Stimulated activated CD8-positive, alpha-beta memory T cell treated with anti-CD3 and anti-CD28 coated beads, Interleukin-15, amount 100 ng/mL, for 4 hours (primary cell): ENCODE measurements around the gene LDLRAD2.
"Not testable (repeated sequence)": the region's sequence is repeated elsewhere in the genome, so short reads cannot be mapped to it uniquely, and the experiment has no call there.

Experiments
- DNase-seq, 2 donors: peaks; one replicate each; pipeline ENCODE4 v3.0.0-alpha.2; 2020; ENCODE audit warnings: low read depth in 2 of 2

LDLRAD2 gene, protein sequence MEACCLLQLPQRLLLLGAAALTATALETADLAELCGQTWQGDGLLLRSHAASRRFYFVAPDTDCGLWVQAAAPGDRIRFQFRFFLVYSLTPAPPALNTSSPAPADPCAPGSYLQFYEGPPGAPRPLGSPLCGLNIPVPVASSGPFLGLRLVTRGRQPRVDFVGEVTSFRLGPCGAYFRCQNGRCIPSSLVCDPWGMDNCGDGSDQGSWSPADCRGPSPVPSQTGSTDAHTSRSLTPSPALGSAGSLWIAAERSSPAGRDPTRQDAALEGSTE

DNA sequence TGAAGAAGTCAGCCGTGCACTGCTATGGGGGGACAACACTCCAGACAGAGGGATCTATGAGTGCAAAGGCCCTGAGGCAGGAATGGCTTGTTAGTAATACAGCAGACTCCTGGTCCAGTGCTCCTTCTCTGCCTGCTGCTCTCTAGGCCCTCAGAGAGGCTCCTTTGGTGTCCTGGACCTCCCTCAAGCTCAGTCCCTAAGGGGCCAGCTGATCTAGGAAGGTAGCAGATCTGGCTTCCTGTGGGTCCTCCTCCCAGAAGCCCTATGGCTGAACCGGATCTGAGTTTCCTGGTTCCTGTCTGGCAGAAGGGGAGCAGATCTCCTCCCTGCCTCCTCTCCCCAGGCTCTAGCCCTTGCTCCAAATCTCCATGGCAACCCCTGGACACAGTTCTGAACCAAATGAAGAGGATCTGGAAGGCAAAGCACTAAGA lies at the start of gene LDLRAD2:
Gene LDLRAD2, plus strand, starts transcription at position 391 of the 431 bp plus-strand sequence. CDS start 187 bp downstream, outside the sequence.
- DNase-seq = no peak

GRCh38 chr1:21763236-21763635 lies 48.8 kb upstream of the LDLRAD2 start:
- no peak for DNase-seq

GRCh38 chr1:21763694-21764419 lies 48.2 kb upstream of the LDLRAD2 start:
- DNase-seq = no peak

GRCh38 chr1:21764615-21765423 lies 47.2 kb upstream of the LDLRAD2 start:
- no peak for DNase-seq

DNA sequence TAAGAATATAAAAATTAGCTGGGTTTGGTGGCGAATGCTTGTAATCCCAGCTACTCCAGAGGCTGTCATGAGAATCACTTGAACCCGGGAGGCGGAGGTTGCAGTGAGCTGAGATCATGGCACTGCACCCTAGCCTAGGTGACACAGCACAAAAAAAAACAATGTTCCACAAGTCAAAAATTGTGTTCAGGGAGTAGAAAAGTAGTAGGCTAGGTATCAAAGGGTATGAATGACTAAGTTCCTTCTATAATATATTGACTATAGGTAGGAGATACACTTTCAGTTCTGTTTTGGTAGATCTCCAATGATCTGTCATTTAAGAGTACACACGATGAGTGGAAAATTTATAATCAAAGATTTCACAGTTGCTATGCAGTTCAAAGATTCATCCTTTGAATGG lies 45.9 kb upstream of the LDLRAD2 start:
- DNase-seq = no peak

DNA sequence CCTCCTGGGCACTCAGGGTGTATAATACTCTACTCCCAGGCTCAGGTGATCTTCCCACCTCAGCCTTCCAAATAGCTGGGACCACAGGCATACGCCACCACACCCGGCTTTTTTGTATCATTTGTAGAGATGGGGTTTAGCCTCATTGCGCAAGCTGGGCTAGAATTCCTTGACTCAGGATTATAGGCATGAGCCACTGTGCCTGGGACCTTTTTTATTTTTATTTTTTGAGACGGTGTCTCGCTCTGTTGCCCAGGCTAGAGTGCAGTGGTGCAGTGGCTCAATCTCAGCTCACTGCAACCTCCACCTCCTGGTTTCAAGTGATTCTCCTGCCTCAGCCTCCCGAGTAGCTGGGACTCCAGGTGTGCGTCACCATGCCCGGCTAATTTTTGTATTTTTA lies 45.0 kb upstream of the LDLRAD2 start:
- not testable (repeated sequence) for DNase-seq

DNA sequence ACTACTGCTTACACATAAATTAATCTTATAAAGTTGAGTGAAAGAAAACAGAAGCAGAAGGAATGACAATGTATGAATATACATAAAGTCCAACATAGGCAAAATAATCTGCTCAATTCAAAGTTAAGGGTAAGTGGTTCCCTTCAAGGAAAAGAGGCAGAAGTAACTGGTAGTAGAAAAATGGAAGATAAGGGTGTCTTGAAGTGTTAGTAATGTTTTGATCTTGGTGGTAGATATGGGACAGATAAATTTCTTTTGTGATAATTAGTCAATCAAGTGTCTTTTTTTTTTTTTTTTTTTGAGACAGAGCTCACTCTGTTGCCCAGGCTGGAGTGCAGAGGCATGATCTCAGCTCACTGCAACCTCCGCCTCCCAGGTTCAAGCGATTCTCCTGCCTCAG lies 41.9 kb upstream of the LDLRAD2 start:
- no peak for DNase-seq

GRCh38 chr1:21770602-21771001 lies 41.5 kb upstream of the LDLRAD2 start:
- DNase-seq = not testable (repeated sequence)

DNA sequence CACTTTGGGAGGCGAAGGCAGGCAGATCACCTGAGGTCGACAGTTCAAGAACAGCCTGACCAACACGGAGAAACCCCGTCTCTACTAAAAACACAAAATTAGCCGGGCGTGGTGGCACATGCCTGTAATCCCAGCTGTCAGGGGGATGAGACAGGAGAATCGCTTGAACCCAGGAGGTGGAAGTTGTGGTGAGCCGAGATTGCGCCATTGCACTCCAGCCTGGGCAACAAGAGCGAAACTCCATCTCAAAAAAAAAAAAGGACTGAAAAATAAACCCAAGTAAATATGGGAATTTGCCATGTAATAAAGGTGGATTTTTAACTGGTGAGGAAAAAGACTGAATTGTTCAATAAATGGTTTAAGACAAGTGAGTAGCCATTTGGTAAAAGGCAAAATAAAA lies 40.4 kb upstream of the LDLRAD2 start:
- not testable (repeated sequence) for DNase-seq

DNA sequence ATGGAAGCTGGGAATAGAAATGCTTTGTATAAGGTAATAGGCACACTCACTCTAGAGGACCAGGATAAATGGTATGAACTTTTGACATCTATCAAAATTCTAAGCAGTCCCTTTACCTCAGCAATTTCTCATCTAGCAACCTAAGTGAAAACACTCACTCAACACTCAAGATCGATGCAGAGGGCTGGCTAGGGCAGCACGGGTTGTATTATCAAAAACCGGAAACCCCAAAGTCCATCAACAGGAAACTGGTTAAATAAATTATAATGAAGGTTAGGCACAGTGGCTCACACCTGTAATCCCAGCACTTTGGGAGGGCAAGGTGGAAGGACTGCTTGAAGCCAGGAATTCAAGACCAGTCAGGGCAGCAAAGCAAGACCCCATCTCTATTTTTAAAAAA lies 38.5 kb upstream of the LDLRAD2 start:
- DNase-seq = no peak

DNA sequence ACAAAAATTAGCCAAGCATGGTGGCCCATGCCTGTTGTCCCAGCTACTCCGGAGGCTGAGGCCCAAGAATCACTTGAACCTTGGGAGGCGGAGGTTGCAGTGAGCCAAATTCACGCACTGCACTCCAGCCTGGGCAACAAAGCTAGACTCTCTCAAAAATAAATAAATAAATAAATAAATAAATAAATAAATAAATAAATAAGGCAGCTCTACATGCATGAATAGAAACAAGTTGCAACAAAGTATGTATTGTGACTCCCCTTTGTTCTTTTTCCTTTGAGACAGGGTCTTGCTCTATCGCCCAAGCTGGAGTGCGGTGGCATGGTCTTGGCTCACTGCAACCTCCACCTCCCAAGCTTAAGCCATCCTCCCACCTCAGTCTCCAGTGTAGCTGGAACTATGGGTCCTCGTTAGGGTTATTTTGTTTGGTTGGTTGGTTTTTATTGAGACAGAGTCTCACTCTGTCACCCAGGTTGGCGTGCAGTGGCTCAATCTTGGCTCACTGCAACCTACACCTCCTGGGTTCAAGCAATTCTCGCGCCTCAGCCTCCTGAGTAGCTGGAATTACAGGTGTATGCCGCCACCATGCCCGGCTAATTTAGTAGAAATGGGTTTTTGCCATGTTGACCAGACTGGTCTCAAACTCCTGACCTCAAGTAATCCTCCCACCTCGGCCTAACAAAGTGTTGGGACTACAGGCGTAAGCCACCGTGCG lies 37.1 kb upstream of the LDLRAD2 start:
- DNase-seq = no peak

DNA sequence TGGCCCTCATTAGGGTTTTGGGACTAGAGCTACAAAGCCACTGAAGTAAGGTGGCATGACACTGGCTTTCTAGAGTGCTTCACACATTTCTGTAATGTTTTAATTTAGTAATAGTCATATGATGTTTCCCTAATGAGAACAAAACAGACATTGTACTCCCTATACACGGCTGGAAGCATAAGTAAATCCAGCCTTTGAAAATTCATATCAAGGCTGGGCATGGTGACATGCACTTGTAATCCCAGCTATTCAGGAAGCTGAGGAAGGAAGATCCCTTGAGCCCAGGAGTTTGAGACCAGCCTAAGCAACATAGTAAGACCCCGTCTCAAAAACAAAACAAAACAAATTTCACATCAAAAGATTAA lies 36.5 kb upstream of the LDLRAD2 start:
- DNase-seq = no peak

DNA sequence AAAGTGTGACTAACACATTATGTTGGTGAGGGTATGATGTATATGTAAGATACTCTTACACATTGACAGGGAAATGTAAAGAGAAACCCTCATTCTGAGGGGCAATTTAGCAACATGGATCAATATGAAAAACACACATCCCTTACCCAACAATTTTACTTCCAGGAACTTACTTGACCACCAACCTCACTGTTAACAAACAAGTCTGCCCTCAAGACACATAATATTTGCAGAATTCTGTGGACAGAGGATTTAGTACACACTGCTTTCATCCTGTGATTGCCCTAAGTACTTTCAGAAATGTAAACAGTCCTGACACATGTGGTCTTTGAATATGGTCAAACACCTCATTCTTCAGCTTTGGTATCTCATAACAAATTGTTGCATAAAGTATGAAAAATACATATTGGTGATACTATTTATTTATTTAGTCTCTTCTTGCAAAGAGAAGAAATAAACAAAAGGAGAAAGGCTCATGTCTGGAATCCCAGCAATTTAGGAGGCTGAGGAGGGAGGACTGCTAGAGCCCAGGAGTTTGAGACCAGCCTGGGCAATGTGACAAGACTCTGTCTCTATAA lies 36.0 kb upstream of the LDLRAD2 start:
- DNase-seq = no peak

GRCh38 chr1:21776925-21777324 lies 35.1 kb upstream of the LDLRAD2 start:
- not testable (repeated sequence) for DNase-seq

DNA sequence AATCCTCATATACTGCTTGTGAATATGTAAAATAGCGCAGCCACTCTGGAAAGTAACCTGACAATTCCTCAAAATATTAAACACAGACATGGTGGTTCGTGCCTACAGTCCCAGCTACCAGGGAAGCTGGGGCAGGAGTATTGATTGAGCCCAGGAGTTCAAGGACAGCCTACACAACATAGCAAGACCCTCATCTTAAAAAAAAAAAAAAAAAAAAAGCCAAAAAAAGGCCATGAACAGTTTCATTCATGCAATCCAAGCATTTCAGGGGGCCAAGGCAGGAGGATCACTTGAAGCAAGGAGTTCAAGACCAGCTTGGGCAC lies 33.7 kb upstream of the LDLRAD2 start:
- DNase-seq = no peak

GRCh38 chr1:21779613-21780521 lies 32.2 kb upstream of the LDLRAD2 start:
- peak in 1 of 2 donors; percentile 16 for DNase-seq

GRCh38 chr1:21781815-21782348 lies 30.2 kb upstream of the LDLRAD2 start:
- DNase-seq = no peak

- peak in 1 of 2 donors; percentile 21 for DNase-seq
Observed at GRCh38 chr1:21782349-21782867, 29.7 kb upstream of the LDLRAD2 start.

DNA sequence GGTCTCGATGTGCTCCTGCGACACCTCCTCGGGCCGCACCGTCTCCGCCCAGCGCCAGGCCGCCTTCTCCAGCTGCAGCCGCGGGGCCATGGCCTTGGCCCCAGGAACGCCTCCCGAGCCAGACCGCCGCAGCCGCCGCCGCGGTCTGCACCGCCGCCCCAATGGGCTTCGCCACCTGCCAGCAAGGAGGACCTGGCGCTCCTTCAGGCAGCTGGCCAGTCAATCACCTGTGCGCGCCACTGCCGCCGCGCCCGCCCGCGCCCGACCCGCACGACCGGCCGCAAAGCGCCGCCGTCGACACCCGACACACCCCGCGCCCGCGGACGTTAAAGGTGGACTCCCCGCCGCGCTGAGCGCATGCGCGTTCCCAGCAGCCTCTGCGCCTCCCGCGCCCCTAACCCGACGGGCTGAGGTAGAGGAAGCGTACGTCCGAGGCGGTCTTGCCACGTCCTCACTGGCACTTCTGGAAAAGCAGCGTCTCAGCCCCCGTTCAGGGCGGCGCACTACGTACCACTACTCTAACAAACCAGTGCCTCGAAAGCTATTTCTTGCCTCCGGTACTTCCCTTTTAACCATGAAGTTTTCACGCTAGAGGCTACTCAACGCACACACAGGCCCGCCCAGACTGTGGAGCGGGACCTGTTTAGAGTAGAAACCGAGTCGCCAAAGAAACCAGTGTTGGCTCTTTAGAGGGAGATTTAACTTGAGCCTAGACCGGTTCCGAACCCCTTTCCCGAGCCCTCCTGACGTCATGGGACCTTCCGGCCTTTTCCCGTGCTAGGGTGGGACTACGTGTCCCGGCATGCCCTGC lies 29.0 kb upstream of the LDLRAD2 start, which contains the start of gene USP48:
Gene USP48, minus strand, starts transcription at position 282 of the 811 bp plus-strand sequence. Its CDS starts 192 bp downstream, at position 90.
- peak; percentile 89 to 95 for DNase-seq
